ENCODE results near the gene TFG.
A peak's percentile ranks its signal among the peaks of the same experiment; 100 is the strongest.

Gene TFG

GRCh38 chr3:100737334-100737733 is 28.0 kb downstream of the TFG start:
- Histone ChIP-seq H3K4me3 (ENCODE audit: low read length) (no peak overlapping the region), H3K27ac (ENCODE audit: low read depth, low read length) (no peak overlapping the region), H3K36me3 (ENCODE audit: control insufficient read depth, low read length) (peaks cover 80% of the 10 kb centered on the region), H3K4me1 (ENCODE audit: control insufficient read depth, low read length) (no peaks in the 10 kb centered on the region), H3K9me3 (ENCODE audit: control insufficient read depth, insufficient read depth, low read length) (no peaks in the 10 kb centered on the region), H3K79me2 (ENCODE audit: control insufficient read depth, low read length) (no peaks in the 10 kb centered on the region), H3F3A (ENCODE audit: control insufficient read depth, insufficient read depth) (no peaks in the 10 kb centered on the region), H3K27me3 (ENCODE audit: control insufficient read depth, low read length) (no peaks in the 10 kb centered on the region), H4K20me1 (ENCODE audit: control insufficient read depth, insufficient read depth, low read depth, low read length) (no peaks in the 10 kb centered on the region; the same call in none of the 2 replicates), H3K9me2 (replicated peaks; ENCODE audit: control insufficient read depth, low read length) (no peaks in the 10 kb centered on the region), H3K4me2 (ENCODE audit: low read length) (no peak overlapping the region)
- TF ChIP-seq CTCF (IDR thresholded peaks at IDR 0.05; ENCODE audit: low read depth, low read length, poor library complexity, severe bottlenecking) (peak; percentile 48), EZH2phosphoT487 (IDR thresholded peaks at IDR 0.05; ENCODE audit: borderline replicate concordance, low read length) (no peak)

GRCh38 chr3:100740207-100740606 is 30.9 kb downstream of the TFG start:
- no peak overlapping the region for H3K27ac ChIP-seq (ENCODE audit: low read depth, low read length)
- no peaks in the 10 kb centered on the region for H3K9me3 ChIP-seq (ENCODE audit: control insufficient read depth, insufficient read depth, low read length)
- H4K20me1 ChIP-seq (ENCODE audit: control insufficient read depth, insufficient read depth, low read depth, low read length): no peaks in the 10 kb centered on the region; the same call in 1 of the 2 replicates
- no peaks in the 10 kb centered on the region for H3K79me2 ChIP-seq (ENCODE audit: control insufficient read depth, low read length)
- no peak for TF ChIP-seq CTCF (IDR thresholded peaks at IDR 0.05; ENCODE audit: low read depth, low read length, poor library complexity, severe bottlenecking)
- no peak for TF ChIP-seq EZH2phosphoT487 (IDR thresholded peaks at IDR 0.05; ENCODE audit: borderline replicate concordance, low read length)
- H3F3A ChIP-seq (ENCODE audit: control insufficient read depth, insufficient read depth): no peaks in the 10 kb centered on the region
- no peak overlapping the region for H3K4me2 ChIP-seq (ENCODE audit: low read length)
- no peak overlapping the region for H3K4me3 ChIP-seq (ENCODE audit: low read length)
- H3K27me3 ChIP-seq (ENCODE audit: control insufficient read depth, low read length): no peaks in the 10 kb centered on the region
- no peaks in the 10 kb centered on the region for H3K9me2 ChIP-seq (replicated peaks; ENCODE audit: control insufficient read depth, low read length)
- peaks cover 76% of the 10 kb centered on the region for H3K36me3 ChIP-seq (ENCODE audit: control insufficient read depth, low read length)
- H3K4me1 ChIP-seq (ENCODE audit: control insufficient read depth, low read length): no peaks in the 10 kb centered on the region

GRCh38 chr3:100743535-100743934 is 34.2 kb downstream of the TFG start:
- Histone ChIP-seq H3K9me2 (replicated peaks; ENCODE audit: control insufficient read depth, low read length) (no peaks in the 10 kb centered on the region), H3K27ac (ENCODE audit: low read depth, low read length) (no peak overlapping the region), H3K4me2 (ENCODE audit: low read length) (no peak overlapping the region), H3K79me2 (ENCODE audit: control insufficient read depth, low read length) (no peaks in the 10 kb centered on the region), H3K27me3 (ENCODE audit: control insufficient read depth, low read length) (no peaks in the 10 kb centered on the region), H3K4me3 (ENCODE audit: low read length) (no peak overlapping the region), H3K9me3 (ENCODE audit: control insufficient read depth, insufficient read depth, low read length) (no peaks in the 10 kb centered on the region), H3K4me1 (ENCODE audit: control insufficient read depth, low read length) (no peaks in the 10 kb centered on the region), H3F3A (ENCODE audit: control insufficient read depth, insufficient read depth) (no peaks in the 10 kb centered on the region), H3K36me3 (ENCODE audit: control insufficient read depth, low read length) (peaks cover 79% of the 10 kb centered on the region), H4K20me1 (ENCODE audit: control insufficient read depth, insufficient read depth, low read depth, low read length) (no peaks in the 10 kb centered on the region)
- TF ChIP-seq EZH2phosphoT487 (IDR thresholded peaks at IDR 0.05; ENCODE audit: borderline replicate concordance, low read length) (no peak), CTCF (IDR thresholded peaks at IDR 0.05; ENCODE audit: low read depth, low read length, poor library complexity, severe bottlenecking) (no peak)

Data from DOHH2 (cell line).